Suprapubic skin (tissue), 4 donors: ENCODE measurements around the gene SMAP1. TPM values are rescaled to one million over a fixed set of nuclear protein-coding genes. Genes with fewer than 3 reads are reported as not detected.

Experiments
- DNase-seq, 2 donors: peaks; one replicate each; pipeline ENCODE4 v3.0.0-alpha.2; 2019; ENCODE audit warnings: low spot score in 2 of 2
- H3K27ac ChIP-seq: fragments of 200-600 bp; sonication (generic); one replicate; pipeline ENCODE4 v1.5.1; 2019
- H3K27me3 ChIP-seq: fragments of 200-600 bp; sonication (generic); one replicate; pipeline ENCODE4 v1.5.1; 2019
- H3K36me3 ChIP-seq: fragments of 200-600 bp; sonication (generic); one replicate; pipeline ENCODE4 v1.5.1; 2019
- H3K4me1 ChIP-seq: fragments of 200-600 bp; sonication (generic); one replicate; pipeline ENCODE4 v1.5.1; 2019
- H3K4me3 ChIP-seq: fragments of 200-600 bp; sonication (generic); one replicate; pipeline ENCODE4 v1.5.1; 2019; ENCODE audit warnings: mild to moderate bottlenecking
- H3K9me3 ChIP-seq: fragments of 200-600 bp; sonication (generic); one replicate; pipeline ENCODE4 v1.5.1; 2019
- EP300 ChIP-seq: sonication (generic); formaldehyde crosslinking; IDR thresholded peaks from one replicate; pipeline ENCODE4 v1.6.1; 2017; ENCODE audit warnings: antibody characterized with exemption
- POLR2A ChIP-seq, 2 donors: fragments of 450-650 bp; IDR thresholded peaks; one replicate each; pipeline ENCODE4 v1.6.1; 2017; ENCODE audit warnings: antibody characterized with exemption in 2 of 2, mild to moderate bottlenecking in 2 of 2, moderate library complexity in 2 of 2
- POLR2AphosphoS5 ChIP-seq, 3 donors: sonication (generic); formaldehyde crosslinking; IDR thresholded peaks; one replicate each; pipeline ENCODE4 v1.6.1; 2017; ENCODE audit warnings: antibody characterized with exemption in 3 of 3
- WGBS: methylation state at CpG from one replicate; pipeline ENCODE4 v1.1.5; 2018; 5-methylcytosine and 5-hydroxymethylcytosine counted together
- total RNA-seq, 4 donors: library from RNA; depleted of rRNA; stranded (reverse); fragments of >200 nt; gene quantifications; one replicate each; pipeline ENCODE4 v1.1.0, GENCODE V29; 2016
- TF ChIP-seq, protein P1 (sequence below), 2 donors: fragments of 200-600 bp in 1 of 2; fragments of 450-650 bp in 1 of 2; sonication (generic) in 1 of 2; IDR thresholded peaks; one replicate each; pipeline ENCODE4 v1.5.1; 2016 to 2019; ENCODE audit warnings: antibody characterized with exemption in 2 of 2, mild to moderate bottlenecking in 1 of 2, moderate library complexity in 1 of 2

Gene SMAP1
- total RNA-seq, 4 donors from 2014 or later: 28.8 to 39.1 (median 30.8) TPM

DNA sequence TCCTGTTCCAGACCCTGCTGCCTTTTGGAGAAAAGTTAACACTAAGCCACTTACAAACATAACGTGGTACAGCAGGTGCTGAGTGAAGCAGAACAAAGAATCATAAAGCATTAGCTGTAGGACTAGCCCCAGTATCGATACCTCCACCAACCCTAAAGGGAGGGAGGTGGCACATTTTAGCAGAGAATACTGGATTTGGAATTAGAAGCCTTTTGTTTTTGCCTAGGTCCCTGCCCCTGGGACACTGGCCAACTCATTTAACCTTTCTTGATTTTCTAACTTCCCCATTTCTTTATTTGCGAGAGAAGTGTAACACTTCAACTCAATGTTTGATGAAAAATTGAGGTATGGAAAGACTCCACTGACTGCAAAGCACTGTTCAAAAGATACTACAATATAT lies 195.7 kb downstream of the SMAP1 start:
- Histone ChIP-seq H3K27me3 (no peaks in the 10 kb centered on the region), H3K9me3 (no peaks in the 10 kb centered on the region), H3K27ac (no peak overlapping the region), H3K4me1 (no peaks in the 10 kb centered on the region), H3K36me3 (peaks cover 27% of the 10 kb centered on the region), H3K4me3 (no peak overlapping the region)
- 52% methylated on average over 3 of the region's 3 CpGs for WGBS
- TF ChIP-seq POLR2A (IDR thresholded peaks at IDR 0.05) (no peak), POLR2AphosphoS5 (IDR thresholded peaks at IDR 0.05) (no peak), EP300 (no peak)
- TF ChIP-seq, protein P1, sequence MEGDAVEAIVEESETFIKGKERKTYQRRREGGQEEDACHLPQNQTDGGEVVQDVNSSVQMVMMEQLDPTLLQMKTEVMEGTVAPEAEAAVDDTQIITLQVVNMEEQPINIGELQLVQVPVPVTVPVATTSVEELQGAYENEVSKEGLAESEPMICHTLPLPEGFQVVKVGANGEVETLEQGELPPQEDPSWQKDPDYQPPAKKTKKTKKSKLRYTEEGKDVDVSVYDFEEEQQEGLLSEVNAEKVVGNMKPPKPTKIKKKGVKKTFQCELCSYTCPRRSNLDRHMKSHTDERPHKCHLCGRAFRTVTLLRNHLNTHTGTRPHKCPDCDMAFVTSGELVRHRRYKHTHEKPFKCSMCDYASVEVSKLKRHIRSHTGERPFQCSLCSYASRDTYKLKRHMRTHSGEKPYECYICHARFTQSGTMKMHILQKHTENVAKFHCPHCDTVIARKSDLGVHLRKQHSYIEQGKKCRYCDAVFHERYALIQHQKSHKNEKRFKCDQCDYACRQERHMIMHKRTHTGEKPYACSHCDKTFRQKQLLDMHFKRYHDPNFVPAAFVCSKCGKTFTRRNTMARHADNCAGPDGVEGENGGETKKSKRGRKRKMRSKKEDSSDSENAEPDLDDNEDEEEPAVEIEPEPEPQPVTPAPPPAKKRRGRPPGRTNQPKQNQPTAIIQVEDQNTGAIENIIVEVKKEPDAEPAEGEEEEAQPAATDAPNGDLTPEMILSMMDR (IDR thresholded peaks at IDR 0.05): no peak
- DNase-seq: no peak

GRCh38 chr6:70864401-70864800 lies 196.7 kb downstream of the SMAP1 start:
- Histone ChIP-seq H3K9me3 (no peaks in the 10 kb centered on the region), H3K4me3 (no peak overlapping the region), H3K27ac (no peak overlapping the region), H3K4me1 (no peaks in the 10 kb centered on the region), H3K27me3 (no peaks in the 10 kb centered on the region), H3K36me3 (peaks cover 22% of the 10 kb centered on the region)
- WGBS: 83% methylated on average over 3 of the region's 3 CpGs
- TF ChIP-seq EP300: no peak
- no peak for TF ChIP-seq POLR2AphosphoS5 (IDR thresholded peaks at IDR 0.05)
- no peak for TF ChIP-seq POLR2A (IDR thresholded peaks at IDR 0.05)
- TF ChIP-seq, protein P1 (IDR thresholded peaks at IDR 0.05): no peak
- no peak for DNase-seq

DNA sequence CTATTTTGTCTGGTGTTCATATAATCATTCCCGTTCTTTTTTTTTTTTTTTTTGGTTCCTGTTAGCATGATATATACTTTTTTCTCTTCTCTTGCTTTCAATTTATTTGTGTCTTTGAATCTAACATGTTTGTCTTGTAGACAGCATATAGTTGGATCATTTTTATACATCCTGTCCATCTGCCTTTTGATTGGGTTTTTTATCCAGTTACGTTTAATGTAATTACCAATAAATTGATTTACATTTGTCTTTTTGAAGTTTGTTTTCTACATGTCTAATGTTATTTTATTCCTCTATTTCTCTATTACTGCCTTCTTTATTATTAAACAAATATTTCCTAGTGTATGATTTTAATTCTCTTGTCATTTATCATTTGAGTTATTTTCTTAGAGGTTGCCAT lies 204.8 kb downstream of the SMAP1 start:
- H3K27ac ChIP-seq: no peak overlapping the region
- H3K36me3 ChIP-seq: no peaks in the 10 kb centered on the region
- 93% methylated on average over 2 of the region's 2 CpGs for WGBS
- no peaks in the 10 kb centered on the region for H3K27me3 ChIP-seq
- DNase-seq: no peak
- no peaks in the 10 kb centered on the region for H3K4me1 ChIP-seq
- no peak for TF ChIP-seq POLR2AphosphoS5 (IDR thresholded peaks at IDR 0.05)
- TF ChIP-seq, protein P1 (IDR thresholded peaks at IDR 0.05): no peak
- no peak for TF ChIP-seq POLR2A (IDR thresholded peaks at IDR 0.05)
- no peak for TF ChIP-seq EP300
- no peak overlapping the region for H3K4me3 ChIP-seq
- no peaks in the 10 kb centered on the region for H3K9me3 ChIP-seq

DNA sequence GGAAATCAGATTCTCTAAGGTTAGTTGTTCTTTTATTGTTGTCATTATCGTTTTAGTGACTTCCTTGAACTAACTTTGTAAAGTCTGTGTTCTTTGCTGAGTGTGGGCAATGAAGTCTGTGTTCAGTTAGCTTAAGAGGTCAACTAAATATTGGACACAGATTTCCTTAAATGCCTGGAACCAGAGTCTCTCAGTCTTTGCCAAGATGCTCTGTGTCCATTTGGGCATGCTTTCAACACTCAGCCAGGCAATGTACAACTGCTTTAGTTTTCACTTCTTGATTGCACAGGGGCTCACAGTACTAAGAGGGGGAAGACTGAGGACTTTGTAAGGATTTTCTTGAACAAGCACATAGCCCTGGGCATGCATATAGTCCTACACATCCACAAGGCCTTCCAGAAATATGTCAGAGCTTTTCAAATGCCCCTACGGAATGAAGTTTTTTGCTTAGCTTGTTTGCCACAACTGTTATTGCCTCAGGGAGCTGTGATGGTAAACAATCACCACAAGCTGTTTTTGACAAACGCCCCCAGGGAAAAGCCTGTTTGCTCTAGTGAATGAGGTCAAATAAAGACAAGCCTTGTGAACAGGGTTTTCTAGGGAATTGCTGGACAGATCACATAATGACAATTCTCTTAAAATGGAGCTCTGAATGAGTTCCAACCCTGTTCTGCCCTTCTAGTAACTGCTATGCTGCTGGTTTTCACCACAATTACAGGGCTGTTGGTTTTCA lies 206.7 kb downstream of the SMAP1 start:
- no peaks in the 10 kb centered on the region for H3K9me3 ChIP-seq
- no peaks in the 10 kb centered on the region for H3K27me3 ChIP-seq
- WGBS: 41% methylated on average over 3 of the region's 3 CpGs
- no peak overlapping the region for H3K27ac ChIP-seq
- TF ChIP-seq POLR2A (IDR thresholded peaks at IDR 0.05) (no peak), EP300 (no peak), POLR2AphosphoS5 (IDR thresholded peaks at IDR 0.05) (no peak)
- TF ChIP-seq, protein P1 (IDR thresholded peaks at IDR 0.05): no peak
- no peak overlapping the region for H3K4me3 ChIP-seq
- DNase-seq: no peak
- H3K4me1 ChIP-seq: no peaks in the 10 kb centered on the region
- no peaks in the 10 kb centered on the region for H3K36me3 ChIP-seq

GRCh38 chr6:70879496-70879895 lies 211.8 kb downstream of the SMAP1 start:
- no peak overlapping the region for H3K27ac ChIP-seq
- no peaks in the 10 kb centered on the region for H3K9me3 ChIP-seq
- no peak for DNase-seq
- no peaks in the 10 kb centered on the region for H3K27me3 ChIP-seq
- H3K4me1 ChIP-seq: no peaks in the 10 kb centered on the region
- WGBS: 76% methylated on average over 5 of the region's 5 CpGs
- no peaks in the 10 kb centered on the region for H3K36me3 ChIP-seq
- TF ChIP-seq EP300 (no peak), POLR2A (IDR thresholded peaks at IDR 0.05) (no peak), POLR2AphosphoS5 (IDR thresholded peaks at IDR 0.05) (no peak)
- TF ChIP-seq, protein P1 (IDR thresholded peaks at IDR 0.05): no peak
- H3K4me3 ChIP-seq: no peak overlapping the region
